ENCODE data around the gene CSAD.
A peak's percentile ranks its signal among the peaks of the same experiment; 100 is the strongest.

Gene CSAD

DNA sequence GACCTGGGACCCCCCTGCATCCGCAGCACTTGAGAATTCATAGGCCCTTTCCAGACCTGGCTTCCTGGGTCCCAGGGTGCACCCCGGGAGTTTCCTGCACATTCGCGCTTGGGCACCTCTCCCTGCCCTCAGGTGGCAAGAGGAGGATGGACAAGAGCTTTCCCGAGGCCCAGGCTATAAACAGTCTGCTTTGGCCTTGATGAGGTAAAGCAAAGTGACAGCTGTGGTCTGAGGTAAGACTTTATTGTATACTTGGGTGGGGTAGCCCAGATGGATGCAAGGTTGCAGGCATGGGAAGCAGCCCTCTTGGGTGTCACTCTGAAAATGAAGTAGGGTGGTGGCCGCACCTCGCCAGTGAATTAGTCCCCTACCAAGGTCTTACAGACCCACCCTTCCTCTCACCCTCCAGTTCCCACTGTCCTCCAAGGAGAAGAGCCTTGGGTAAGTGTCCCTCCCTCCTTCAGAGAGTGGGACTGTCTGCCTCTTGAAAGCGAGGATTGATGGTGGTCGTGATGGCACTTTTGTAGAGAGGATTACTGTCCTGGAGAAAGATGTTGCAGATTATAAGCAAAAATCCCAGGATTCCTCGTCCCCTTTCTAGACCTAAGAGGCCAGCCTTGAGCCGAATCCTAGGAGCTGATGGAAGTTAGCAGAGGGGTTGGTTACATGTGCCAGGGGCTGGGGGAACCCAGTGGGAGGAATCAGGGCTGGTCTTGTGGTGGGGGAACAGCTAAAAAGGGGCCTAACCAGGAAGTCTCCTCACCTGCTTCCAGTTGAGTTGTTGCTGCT, 10.6 kb upstream of the CSAD start:
- TF ChIP-seq ESRRG (CRISPR knock-in tag; IDR thresholded peaks at IDR 0.05) (no peak), RARB (CRISPR knock-in tag; IDR thresholded peaks at IDR 0.05) (no peak), BACH2 (CRISPR knock-in tag; IDR thresholded peaks at IDR 0.05; ENCODE audit: borderline replicate concordance) (no peak), ZNF70 (CRISPR knock-in tag; IDR thresholded peaks at IDR 0.05) (no peak), ZNF8 (CRISPR knock-in tag; IDR thresholded peaks at IDR 0.05) (no peak), SNAI2 (CRISPR knock-in tag; IDR thresholded peaks at IDR 0.05) (no peak), ISL1 (CRISPR knock-in tag; IDR thresholded peaks at IDR 0.05) (no peak), POU6F1 (CRISPR knock-in tag; IDR thresholded peaks at IDR 0.05; ENCODE audit: borderline replicate concordance, low read depth) (no peak), OSR1 (CRISPR knock-in tag; IDR thresholded peaks at IDR 0.05) (no peak), TSHZ2 (CRISPR knock-in tag; IDR thresholded peaks at IDR 0.05) (no peak), ZC3H10 (CRISPR knock-in tag; IDR thresholded peaks at IDR 0.05) (no peak), CSDC2 (CRISPR knock-in tag; IDR thresholded peaks at IDR 0.05) (no peak), CREB5 (CRISPR knock-in tag; IDR thresholded peaks at IDR 0.05; ENCODE audit: low read depth) (no peak), ZFP30 (CRISPR knock-in tag; IDR thresholded peaks at IDR 0.05) (no peak), ARNTL (CRISPR knock-in tag; IDR thresholded peaks at IDR 0.05; ENCODE audit: borderline replicate concordance, low read depth) (no peak), GLIS3 (CRISPR knock-in tag; IDR thresholded peaks at IDR 0.05) (no peak), TCF4 (CRISPR knock-in tag; IDR thresholded peaks at IDR 0.05; ENCODE audit: borderline replicate concordance) (no peak), ZFP3 (CRISPR knock-in tag; IDR thresholded peaks at IDR 0.05) (no peak)
- TF ChIP-seq, protein P1, sequence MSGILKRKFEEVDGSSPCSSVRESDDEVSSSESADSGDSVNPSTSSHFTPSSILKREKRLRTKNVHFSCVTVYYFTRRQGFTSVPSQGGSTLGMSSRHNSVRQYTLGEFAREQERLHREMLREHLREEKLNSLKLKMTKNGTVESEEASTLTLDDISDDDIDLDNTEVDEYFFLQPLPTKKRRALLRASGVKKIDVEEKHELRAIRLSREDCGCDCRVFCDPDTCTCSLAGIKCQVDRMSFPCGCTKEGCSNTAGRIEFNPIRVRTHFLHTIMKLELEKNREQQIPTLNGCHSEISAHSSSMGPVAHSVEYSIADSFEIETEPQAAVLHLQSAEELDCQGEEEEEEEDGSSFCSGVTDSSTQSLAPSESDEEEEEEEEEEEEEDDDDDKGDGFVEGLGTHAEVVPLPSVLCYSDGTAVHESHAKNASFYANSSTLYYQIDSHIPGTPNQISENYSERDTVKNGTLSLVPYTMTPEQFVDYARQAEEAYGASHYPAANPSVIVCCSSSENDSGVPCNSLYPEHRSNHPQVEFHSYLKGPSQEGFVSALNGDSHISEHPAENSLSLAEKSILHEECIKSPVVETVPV (CRISPR knock-in tag; IDR thresholded peaks at IDR 0.05): no peak
- TF ChIP-seq, protein P2, sequence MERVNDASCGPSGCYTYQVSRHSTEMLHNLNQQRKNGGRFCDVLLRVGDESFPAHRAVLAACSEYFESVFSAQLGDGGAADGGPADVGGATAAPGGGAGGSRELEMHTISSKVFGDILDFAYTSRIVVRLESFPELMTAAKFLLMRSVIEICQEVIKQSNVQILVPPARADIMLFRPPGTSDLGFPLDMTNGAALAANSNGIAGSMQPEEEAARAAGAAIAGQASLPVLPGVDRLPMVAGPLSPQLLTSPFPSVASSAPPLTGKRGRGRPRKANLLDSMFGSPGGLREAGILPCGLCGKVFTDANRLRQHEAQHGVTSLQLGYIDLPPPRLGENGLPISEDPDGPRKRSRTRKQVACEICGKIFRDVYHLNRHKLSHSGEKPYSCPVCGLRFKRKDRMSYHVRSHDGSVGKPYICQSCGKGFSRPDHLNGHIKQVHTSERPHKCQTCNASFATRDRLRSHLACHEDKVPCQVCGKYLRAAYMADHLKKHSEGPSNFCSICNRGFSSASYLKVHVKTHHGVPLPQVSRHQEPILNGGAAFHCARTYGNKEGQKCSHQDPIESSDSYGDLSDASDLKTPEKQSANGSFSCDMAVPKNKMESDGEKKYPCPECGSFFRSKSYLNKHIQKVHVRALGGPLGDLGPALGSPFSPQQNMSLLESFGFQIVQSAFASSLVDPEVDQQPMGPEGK (CRISPR knock-in tag; IDR thresholded peaks at IDR 0.05; ENCODE audit: borderline replicate concordance): no peak
- no peak for ATAC-seq

DNA sequence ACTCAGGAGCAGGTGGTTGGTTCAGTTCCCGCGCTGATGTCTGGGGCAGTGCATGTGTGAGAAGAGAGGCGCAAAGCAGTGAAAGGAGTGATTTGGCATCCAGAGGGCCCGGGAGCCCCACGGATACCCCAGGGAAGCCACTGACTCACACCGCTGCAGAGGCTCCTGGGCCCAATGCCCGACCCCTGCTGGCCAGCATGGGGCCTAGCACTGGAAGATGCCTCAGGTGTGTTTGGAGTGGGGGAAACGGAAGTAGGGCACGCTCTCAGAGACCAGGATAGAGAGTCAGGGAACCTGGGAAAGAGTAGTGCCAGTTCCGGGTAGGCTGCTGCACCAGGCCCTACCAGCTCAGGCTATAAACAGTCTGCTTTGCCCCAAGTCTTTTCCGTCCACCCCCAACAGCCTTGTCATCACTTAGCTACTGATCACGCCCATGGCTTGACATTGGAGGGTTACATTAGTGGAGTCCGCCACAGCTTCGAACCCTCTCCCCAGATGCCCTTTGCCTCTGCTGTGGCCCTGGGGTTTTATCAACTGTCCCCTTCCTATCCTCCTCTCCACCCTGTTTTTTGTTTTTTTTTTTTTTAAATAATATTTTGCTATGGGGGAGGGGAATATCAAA, 9.5 kb upstream of the CSAD start:
- ATAC-seq: peak; percentile 80
- no peak for TF ChIP-seq ZC3H10 (CRISPR knock-in tag; IDR thresholded peaks at IDR 0.05)
- TF ChIP-seq ESRRG (CRISPR knock-in tag; IDR thresholded peaks at IDR 0.05): no peak
- TF ChIP-seq CSDC2 (CRISPR knock-in tag; IDR thresholded peaks at IDR 0.05): no peak
- TF ChIP-seq, protein P2 (CRISPR knock-in tag; IDR thresholded peaks at IDR 0.05; ENCODE audit: borderline replicate concordance): no peak
- no peak for TF ChIP-seq TOX (CRISPR knock-in tag; IDR thresholded peaks at IDR 0.05; ENCODE audit: borderline replicate concordance)
- TF ChIP-seq ZFP3 (CRISPR knock-in tag; IDR thresholded peaks at IDR 0.05): no peak
- no peak for TF ChIP-seq CREB5 (CRISPR knock-in tag; IDR thresholded peaks at IDR 0.05; ENCODE audit: low read depth)
- no peak for TF ChIP-seq PPARA (CRISPR knock-in tag; IDR thresholded peaks at IDR 0.05; ENCODE audit: borderline replicate concordance)
- TF ChIP-seq ZNF8 (CRISPR knock-in tag; IDR thresholded peaks at IDR 0.05): no peak
- TF ChIP-seq ISL1 (CRISPR knock-in tag; IDR thresholded peaks at IDR 0.05): no peak
- no peak for TF ChIP-seq TSHZ2 (CRISPR knock-in tag; IDR thresholded peaks at IDR 0.05)
- no peak for TF ChIP-seq ARNTL (CRISPR knock-in tag; IDR thresholded peaks at IDR 0.05; ENCODE audit: borderline replicate concordance, low read depth)
- no peak for TF ChIP-seq BACH2 (CRISPR knock-in tag; IDR thresholded peaks at IDR 0.05; ENCODE audit: borderline replicate concordance)
- TF ChIP-seq RARB (CRISPR knock-in tag; IDR thresholded peaks at IDR 0.05): no peak

All from SK-N-SH treated with all-trans-retinoic acid at 6 μM for 48 hours (cell line).